ENCODE data around the gene SCRT2. TPM values are rescaled to one million over a fixed set of nuclear protein-coding genes. Genes with fewer than 3 reads are reported as not detected.

SCRT2 gene
- not detected in 2 replicates for total RNA-seq

GRCh38 chr20:675453-676314 is at the start of gene SCRT2:
Gene SCRT2, minus strand, starts transcription at chr20:675802. Its CDS starts 201 bp downstream, at chr20:675601.

GRCh38 chr20:653110-653589 is 22.5 kb downstream of the SCRT2 start, which contains the start of gene SRXN1:
Gene SRXN1, minus strand, starts transcription at chr20:653200. Its CDS starts 15 bp downstream, at chr20:653185.

Other genes with a start within 250 kb of the SCRT2 start
- gene TBC1D20, start 213.3 kb downstream of the SCRT2 start, total RNA-seq, result 21.2 and 31.8 TPM in 2 replicates
- gene CSNK2A1, start 132.0 kb downstream of the SCRT2 start, total RNA-seq, result 84.4 and 133 TPM in 2 replicates
- gene TCF15, start 65.5 kb downstream of the SCRT2 start, total RNA-seq, result not detected in 2 replicates
- 91.5 and 92.3 TPM in 2 replicates for gene SRXN1, start 22.6 kb downstream of the SCRT2 start, total RNA-seq
- not detected in 2 replicates for gene SLC52A3, start 92.7 kb upstream of the SCRT2 start, total RNA-seq
- gene FAM110A, start 157.9 kb upstream of the SCRT2 start, total RNA-seq, result 28.4 and 32.0 TPM in 2 replicates
- not detected in 2 replicates for gene ANGPT4, start 240.5 kb upstream of the SCRT2 start, total RNA-seq

Data from hair follicular keratinocyte (primary cell).